GM10847 (cell line): ENCODE results near the gene PHLDA2.

Source experiments
- POLR2A ChIP-seq: IDR thresholded peaks from 2 replicates; pipeline ENCODE4 v1.6.1; 2011; ENCODE audit not compliant: insufficient read length; ENCODE audit errors: extremely low read depth

PHLDA2 gene

GRCh38 chr11:2928605-2929530, at the start of gene PHLDA2:
Gene PHLDA2 (minus strand): TSS chr11:2929420. CDS start chr11:2929364, 56 bp downstream.
- no peak for TF ChIP-seq POLR2A

- TF ChIP-seq POLR2A = no peak
These were observed 47.9 kb upstream of the PHLDA2 start for GRCh38 chr11:2977113-2977512.

GRCh38 chr11:2976294-2977063, 47.3 kb upstream of the PHLDA2 start:
- TF ChIP-seq POLR2A = no peak

- TF ChIP-seq POLR2A = no peak
These were observed 46.4 kb upstream of the PHLDA2 start for GRCh38 chr11:2975594-2975993.

GRCh38 chr11:2974272-2974671, 45.1 kb upstream of the PHLDA2 start:
- no peak for TF ChIP-seq POLR2A

- no peak for TF ChIP-seq POLR2A
These were observed 39.2 kb upstream of the PHLDA2 start for GRCh38 chr11:2968341-2968900.

GRCh38 chr11:2964782-2965181, 35.6 kb upstream of the PHLDA2 start:
- no peak for TF ChIP-seq POLR2A

GRCh38 chr11:2963761-2964160, 34.5 kb upstream of the PHLDA2 start:
- TF ChIP-seq POLR2A = no peak

GRCh38 chr11:2963112-2963754, 34.0 kb upstream of the PHLDA2 start:
- no peak for TF ChIP-seq POLR2A

GRCh38 chr11:2961080-2961479, 31.9 kb upstream of the PHLDA2 start:
- TF ChIP-seq POLR2A = no peak

GRCh38 chr11:2960139-2960538, 30.9 kb upstream of the PHLDA2 start:
- TF ChIP-seq POLR2A = no peak

GRCh38 chr11:2958251-2958650, 29.0 kb upstream of the PHLDA2 start:
- TF ChIP-seq POLR2A = no peak

- TF ChIP-seq POLR2A = no peak
These were observed 26.8 kb upstream of the PHLDA2 start for GRCh38 chr11:2955906-2956476.

GRCh38 chr11:2954263-2954662, 25.0 kb upstream of the PHLDA2 start:
- no peak for TF ChIP-seq POLR2A

- no peak for TF ChIP-seq POLR2A
These were observed 23.1 kb upstream of the PHLDA2 start for GRCh38 chr11:2952290-2952689.
